Tibial nerve (tissue), 4 donors: Measurements from ENCODE around the gene PDLIM3.

Experiments used
- CTCF ChIP-seq, 5 experiments: fragments of 200-600 bp in 3 of 5; fragments of 450-650 bp in 2 of 5; sonication (generic) in 3 of 5; IDR thresholded peaks; one replicate each; pipeline ENCODE4 v1.5.1; 2016 to 2019; ENCODE audit warnings: antibody characterized with exemption in 5 of 5, mild to moderate bottlenecking in 3 of 5, moderate library complexity in 2 of 5
- EP300 ChIP-seq, 2 donors: sonication (generic); formaldehyde crosslinking; IDR thresholded peaks; one replicate each; pipeline ENCODE4 v1.6.1; 2017; ENCODE audit warnings: antibody characterized with exemption in 2 of 2, mild to moderate bottlenecking in 1 of 2
- POLR2A ChIP-seq, 2 donors: fragments of 450-650 bp; IDR thresholded peaks; one replicate each; pipeline ENCODE4 v1.6.1; 2017; ENCODE audit warnings: antibody characterized with exemption in 2 of 2, mild to moderate bottlenecking in 2 of 2, moderate library complexity in 2 of 2

- TF ChIP-seq POLR2A (IDR thresholded peaks at IDR 0.05) (no peak), CTCF (IDR thresholded peaks at IDR 0.05) (no peak), EP300 (IDR thresholded peaks at IDR 0.05) (no peak)
These were observed 47.5 kb upstream of the PDLIM3 start for GRCh38 chr4:185582651-185583400.
